Neutrophil (primary cell): Measurements from ENCODE around the gene N4BP2.

Experiments used
- H3K27ac ChIP-seq: fragments of 200-600 bp; sonication (generic); 2 replicates; pipeline ENCODE4 v1.5.1; 2016; ENCODE audit warnings: mild to moderate bottlenecking, moderate library complexity
- H3K27me3 ChIP-seq: fragments of 200-600 bp; sonication (generic); 2 replicates; pipeline ENCODE4 v1.6.0; 2016; ENCODE audit warnings: mild to moderate bottlenecking
- H3K36me3 ChIP-seq: fragments of 200-600 bp; sonication (generic); 2 replicates; pipeline ENCODE4 v1.5.1; 2017
- H3K4me1 ChIP-seq, 2 experiments: fragments of 200-600 bp in 1 of 2; sonication (generic) in 1 of 2; 1 replicate in 1 of 2; 2 replicates in 1 of 2; pipeline versions ENCODE4 v1.5.1 to v1.6.1; 2013 to 2016; ENCODE audit warnings: low read depth in 1 of 2, low read length in 1 of 2, mild to moderate bottlenecking in 1 of 2, moderate library complexity in 1 of 2; ENCODE audit not compliant: control insufficient read depth in 1 of 2, insufficient read depth in 1 of 2
- H3K4me3 ChIP-seq, 2 experiments: fragments of 200-600 bp in 1 of 2; sonication (generic) in 1 of 2; 1 replicate in 1 of 2; 2 replicates in 1 of 2; pipeline ENCODE4 v1.5.1; 2013 to 2016; ENCODE audit warnings: low read depth in 1 of 2, low read length in 1 of 2, mild to moderate bottlenecking in 1 of 2, moderate library complexity in 1 of 2
- H3K9me3 ChIP-seq: fragments of 200-600 bp; sonication (generic); 2 replicates; pipeline ENCODE4 v1.5.1; 2016
- CTCF ChIP-seq: fragments of 200-600 bp; sonication (generic); IDR thresholded peaks from 2 replicates; pipeline ENCODE4 v1.5.1; 2016; ENCODE audit warnings: antibody characterized with exemption

N4BP2 gene

GRCh38 chr4:40199179-40199670, 142.6 kb downstream of the N4BP2 start:
- no peak for TF ChIP-seq CTCF
- Histone ChIP-seq H3K27me3 (no peaks in the 10 kb centered on the region), H3K36me3 (no peaks in the 10 kb centered on the region), H3K4me3 (peak overlapping the region; percentile 56 to 62), H3K4me1 (peaks cover 78 to 85% of the 10 kb centered on the region in 2 experiments), H3K9me3 (no peaks in the 10 kb centered on the region), H3K27ac (peak overlapping the region; percentile 82)

GRCh38 chr4:40199999-40200874, 143.6 kb downstream of the N4BP2 start:
- Histone ChIP-seq H3K4me3 (peak overlapping the region; percentile 56 to 62), H3K9me3 (no peaks in the 10 kb centered on the region), H3K27me3 (no peaks in the 10 kb centered on the region), H3K36me3 (no peaks in the 10 kb centered on the region), H3K4me1 (peaks cover 88 to 89% of the 10 kb centered on the region in 2 experiments), H3K27ac (peak overlapping the region; percentile 82)
- no peak for TF ChIP-seq CTCF

GRCh38 chr4:40200875-40201801, 144.5 kb downstream of the N4BP2 start:
- Histone ChIP-seq H3K9me3 (no peaks in the 10 kb centered on the region), H3K27me3 (no peaks in the 10 kb centered on the region), H3K36me3 (no peaks in the 10 kb centered on the region), H3K4me3 (peak overlapping the region; percentile 56 to 62), H3K27ac (peak overlapping the region; percentile 82), H3K4me1 (peaks cover 96 to 97% of the 10 kb centered on the region in 2 experiments)
- no peak for TF ChIP-seq CTCF

GRCh38 chr4:40201898-40202297, 145.2 kb downstream of the N4BP2 start:
- no peaks in the 10 kb centered on the region for H3K27me3 ChIP-seq
- peak overlapping the region; percentile 82 for H3K27ac ChIP-seq
- no peaks in the 10 kb centered on the region for H3K36me3 ChIP-seq
- no peak for TF ChIP-seq CTCF
- no peaks in the 10 kb centered on the region for H3K9me3 ChIP-seq
- H3K4me3 ChIP-seq = no peak overlapping the region
- H3K4me1 ChIP-seq = peaks cover 96 to 97% of the 10 kb centered on the region in 2 experiments

GRCh38 chr4:40202474-40202873, 145.8 kb downstream of the N4BP2 start:
- no peak for TF ChIP-seq CTCF
- Histone ChIP-seq H3K27ac (peak overlapping the region; percentile 82), H3K36me3 (no peaks in the 10 kb centered on the region), H3K27me3 (no peaks in the 10 kb centered on the region), H3K4me3 (no peak overlapping the region), H3K9me3 (no peaks in the 10 kb centered on the region), H3K4me1 (peaks cover 97% of the 10 kb centered on the region in 2 experiments)
